ENCODE data around the gene ADCY7. TPM values are rescaled to one million over a fixed set of nuclear protein-coding genes. Genes with fewer than 3 reads are reported as not detected.

The ADCY7 gene
- total and polyA plus RNA-seq, 2 donors from 2014 or later: 0.86 to 40.5 TPM

DNA sequence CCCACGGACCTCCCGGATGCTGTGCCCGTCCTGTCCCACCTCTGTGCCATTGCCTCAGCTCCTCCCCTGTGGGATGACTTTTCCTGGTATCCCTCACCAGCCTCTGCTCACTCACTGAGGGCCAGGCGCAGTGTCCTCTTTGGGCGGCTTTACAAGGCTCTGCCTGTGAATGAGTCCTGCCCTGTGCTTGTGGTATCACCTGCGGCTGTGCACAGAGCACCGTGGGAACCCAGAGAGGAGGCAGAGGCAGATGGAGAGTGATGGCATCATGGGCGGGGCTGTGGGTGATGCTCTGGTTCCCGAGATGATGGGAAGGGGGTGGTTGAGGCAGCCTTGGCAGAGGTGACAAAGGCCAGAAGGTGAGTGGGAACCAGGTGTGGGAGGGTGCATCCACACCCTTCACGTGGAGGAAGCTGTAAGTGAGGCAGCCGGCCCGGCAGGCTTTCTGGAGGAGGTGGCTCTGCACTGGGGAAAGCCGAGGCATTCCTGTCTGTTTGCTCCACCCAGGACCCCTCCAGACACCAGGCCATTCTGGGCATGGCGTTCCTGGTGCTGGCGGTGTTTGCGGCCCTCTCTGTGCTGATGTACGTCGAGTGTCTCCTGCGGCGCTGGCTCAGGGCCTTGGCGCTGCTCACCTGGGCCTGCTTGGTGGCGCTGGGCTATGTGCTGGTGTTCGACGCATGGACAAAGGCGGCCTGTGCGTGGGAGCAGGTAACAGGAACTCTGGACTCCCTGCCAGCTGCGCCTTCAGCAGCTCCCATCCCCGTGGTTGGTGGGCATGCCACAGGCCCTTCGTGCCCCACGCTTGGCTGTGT, 23.8 kb downstream of the ADCY7 start:
- DNase-seq (no peak), FAIRE-seq (no peak)
- H3K4me1 ChIP-seq (ENCODE audit: control insufficient read depth in 2 of 3, insufficient read depth in 2 of 3, low read depth in 1 of 3, low read length in 3 of 3): no peaks in the 10 kb centered on the region
- no peak overlapping the region for H3K9ac ChIP-seq (ENCODE audit: low read length in 3 of 3)
- H3K36me3 ChIP-seq (ENCODE audit: control insufficient read depth in 2 of 3, insufficient read depth in 3 of 3, low read length in 3 of 3): no peaks in the 10 kb centered on the region
- H3K4me3 ChIP-seq (ENCODE audit: low read length in 3 of 3): no peak overlapping the region
- H3K27me3 ChIP-seq (ENCODE audit: control insufficient read depth, insufficient read depth, low read length): no peaks in the 10 kb centered on the region
- no peak overlapping the region for H3K27ac ChIP-seq (ENCODE audit: low read depth in 2 of 2, low read length in 2 of 2)
- no peaks in the 10 kb centered on the region for H3K9me3 ChIP-seq (ENCODE audit: control insufficient read depth in 2 of 3, insufficient read depth in 1 of 3, low read length in 3 of 3)
- TF ChIP-seq, protein P1, sequence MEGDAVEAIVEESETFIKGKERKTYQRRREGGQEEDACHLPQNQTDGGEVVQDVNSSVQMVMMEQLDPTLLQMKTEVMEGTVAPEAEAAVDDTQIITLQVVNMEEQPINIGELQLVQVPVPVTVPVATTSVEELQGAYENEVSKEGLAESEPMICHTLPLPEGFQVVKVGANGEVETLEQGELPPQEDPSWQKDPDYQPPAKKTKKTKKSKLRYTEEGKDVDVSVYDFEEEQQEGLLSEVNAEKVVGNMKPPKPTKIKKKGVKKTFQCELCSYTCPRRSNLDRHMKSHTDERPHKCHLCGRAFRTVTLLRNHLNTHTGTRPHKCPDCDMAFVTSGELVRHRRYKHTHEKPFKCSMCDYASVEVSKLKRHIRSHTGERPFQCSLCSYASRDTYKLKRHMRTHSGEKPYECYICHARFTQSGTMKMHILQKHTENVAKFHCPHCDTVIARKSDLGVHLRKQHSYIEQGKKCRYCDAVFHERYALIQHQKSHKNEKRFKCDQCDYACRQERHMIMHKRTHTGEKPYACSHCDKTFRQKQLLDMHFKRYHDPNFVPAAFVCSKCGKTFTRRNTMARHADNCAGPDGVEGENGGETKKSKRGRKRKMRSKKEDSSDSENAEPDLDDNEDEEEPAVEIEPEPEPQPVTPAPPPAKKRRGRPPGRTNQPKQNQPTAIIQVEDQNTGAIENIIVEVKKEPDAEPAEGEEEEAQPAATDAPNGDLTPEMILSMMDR (IDR thresholded peaks at IDR 0.05; ENCODE audit: borderline replicate concordance, extremely low read depth, insufficient read depth): no peak
- intact Hi-C loops (cut with DNase I): no loop called here

GRCh38 chr16:50290856-50291255, 24.5 kb downstream of the ADCY7 start:
- H3K4me3 ChIP-seq (ENCODE audit: low read length in 3 of 3): no peak overlapping the region
- TF ChIP-seq, protein P1 (IDR thresholded peaks at IDR 0.05; ENCODE audit: borderline replicate concordance, extremely low read depth, insufficient read depth): no peak
- H3K9ac ChIP-seq (ENCODE audit: low read length in 3 of 3): no peak overlapping the region
- no peaks in the 10 kb centered on the region for H3K4me1 ChIP-seq (ENCODE audit: control insufficient read depth in 2 of 3, insufficient read depth in 2 of 3, low read depth in 1 of 3, low read length in 3 of 3)
- H3K9me3 ChIP-seq (ENCODE audit: control insufficient read depth in 2 of 3, insufficient read depth in 1 of 3, low read length in 3 of 3): no peaks in the 10 kb centered on the region
- H3K36me3 ChIP-seq (ENCODE audit: control insufficient read depth in 2 of 3, insufficient read depth in 3 of 3, low read length in 3 of 3): no peaks in the 10 kb centered on the region
- no peaks in the 10 kb centered on the region for H3K27me3 ChIP-seq (ENCODE audit: control insufficient read depth, insufficient read depth, low read length)
- H3K27ac ChIP-seq (ENCODE audit: low read depth in 2 of 2, low read length in 2 of 2): no peak overlapping the region
- no peak for DNase-seq
- no peak for FAIRE-seq
- intact Hi-C loops (cut with DNase I): no loop called here

- FAIRE-seq (no peak), DNase-seq (no peak)
- intact Hi-C loops (cut with DNase I): no loop called here
- Histone ChIP-seq H3K36me3 (ENCODE audit: control insufficient read depth in 2 of 3, insufficient read depth in 3 of 3, low read length in 3 of 3) (no peaks in the 10 kb centered on the region), H3K4me3 (ENCODE audit: low read length in 3 of 3) (no peak overlapping the region), H3K9ac (ENCODE audit: low read length in 3 of 3) (no peak overlapping the region), H3K27me3 (ENCODE audit: control insufficient read depth, insufficient read depth, low read length) (no peaks in the 10 kb centered on the region), H3K9me3 (ENCODE audit: control insufficient read depth in 2 of 3, insufficient read depth in 1 of 3, low read length in 3 of 3) (no peaks in the 10 kb centered on the region), H3K27ac (ENCODE audit: low read depth in 2 of 2, low read length in 2 of 2) (no peak overlapping the region), H3K4me1 (ENCODE audit: control insufficient read depth in 2 of 3, insufficient read depth in 2 of 3, low read depth in 1 of 3, low read length in 3 of 3) (no peaks in the 10 kb centered on the region)
- TF ChIP-seq, protein P1 (IDR thresholded peaks at IDR 0.05; ENCODE audit: borderline replicate concordance, extremely low read depth, insufficient read depth): no peak
Measured at GRCh38 chr16:50291719-50292565, 25.6 kb downstream of the ADCY7 start.

Measured in kidney (tissue), 14 donors.